Omental fat pad (tissue), 4 donors: ENCODE measurements around the gene MECP2. TPM values are rescaled to one million over a fixed set of nuclear protein-coding genes. Genes with fewer than 3 reads are reported as not detected.

Experiments used
- ATAC-seq: fragments of 150-250 bp; one replicate; pipeline ENCODE4 v1.9.1; 2016; ENCODE audit warnings: mild to moderate bottlenecking, moderate library complexity; ENCODE audit not compliant: low FRiP score
- DNase-seq: peaks from one replicate; pipeline ENCODE4 v3.0.0-alpha.2; 2019; ENCODE audit warnings: low spot score
- CTCF ChIP-seq, 3 donors: fragments of 450-650 bp; IDR thresholded peaks; one replicate each; pipeline ENCODE4 v1.5.1; 2016 to 2017; ENCODE audit warnings: antibody characterized with exemption in 3 of 3, mild to moderate bottlenecking in 3 of 3, moderate library complexity in 2 of 3
- total RNA-seq, 4 donors: library from RNA; depleted of rRNA; stranded (reverse); fragments of >200 nt; gene quantifications; one replicate each; pipeline ENCODE4 v1.1.0, GENCODE V29; 2016

Gene MECP2
- total RNA-seq, 4 donors from 2014 or later = 48.8 to 66.7 (median 56.0) TPM

DNA sequence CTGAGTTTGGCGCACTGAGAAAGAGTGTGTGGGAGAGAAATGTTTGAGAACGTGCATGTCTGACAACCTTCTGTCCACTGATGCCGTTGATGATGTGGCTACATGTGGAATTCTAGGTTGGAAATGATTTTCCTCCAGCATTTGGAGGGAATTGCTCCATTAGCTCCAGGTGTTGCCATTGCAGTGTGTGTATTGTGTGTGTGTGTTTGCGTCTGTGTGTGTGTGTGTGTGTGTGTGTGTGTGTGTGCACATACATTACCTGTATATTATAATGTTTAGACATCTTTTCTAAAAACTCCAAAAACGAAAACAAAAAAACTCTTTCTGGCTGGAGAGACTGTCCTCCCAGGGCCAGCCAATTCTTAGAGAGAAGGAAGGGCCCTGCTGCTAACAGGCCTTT lies 18.2 kb upstream of the MECP2 start:
- DNase-seq = no peak
- TF ChIP-seq CTCF (IDR thresholded peaks at IDR 0.05) = no peak
- ATAC-seq = no peak

- no peak for TF ChIP-seq CTCF (IDR thresholded peaks at IDR 0.05)
- ATAC-seq (no peak), DNase-seq (no peak)
Observed at GRCh38 chrX:154115071-154115470, 17.6 kb upstream of the MECP2 start.

- no peak for TF ChIP-seq CTCF (IDR thresholded peaks at IDR 0.05)
- DNase-seq (no peak), ATAC-seq (no peak)
Observed at GRCh38 chrX:154114652-154115051, 17.1 kb upstream of the MECP2 start.

GRCh38 chrX:154113729-154114128 lies 16.2 kb upstream of the MECP2 start:
- no peak for DNase-seq
- no peak for TF ChIP-seq CTCF (IDR thresholded peaks at IDR 0.05)
- ATAC-seq = no peak

- no peak for TF ChIP-seq CTCF (IDR thresholded peaks at IDR 0.05)
- DNase-seq = no peak
- ATAC-seq = no peak
Observed at GRCh38 chrX:154098551-154098950, 1.0 kb upstream of the MECP2 start.

- peak; percentile 34 for DNase-seq
- no peak for TF ChIP-seq CTCF (IDR thresholded peaks at IDR 0.05)
- ATAC-seq = peak; percentile 50
Observed at GRCh38 chrX:154097003-154097588, 421 bp downstream of the MECP2 start.

DNA sequence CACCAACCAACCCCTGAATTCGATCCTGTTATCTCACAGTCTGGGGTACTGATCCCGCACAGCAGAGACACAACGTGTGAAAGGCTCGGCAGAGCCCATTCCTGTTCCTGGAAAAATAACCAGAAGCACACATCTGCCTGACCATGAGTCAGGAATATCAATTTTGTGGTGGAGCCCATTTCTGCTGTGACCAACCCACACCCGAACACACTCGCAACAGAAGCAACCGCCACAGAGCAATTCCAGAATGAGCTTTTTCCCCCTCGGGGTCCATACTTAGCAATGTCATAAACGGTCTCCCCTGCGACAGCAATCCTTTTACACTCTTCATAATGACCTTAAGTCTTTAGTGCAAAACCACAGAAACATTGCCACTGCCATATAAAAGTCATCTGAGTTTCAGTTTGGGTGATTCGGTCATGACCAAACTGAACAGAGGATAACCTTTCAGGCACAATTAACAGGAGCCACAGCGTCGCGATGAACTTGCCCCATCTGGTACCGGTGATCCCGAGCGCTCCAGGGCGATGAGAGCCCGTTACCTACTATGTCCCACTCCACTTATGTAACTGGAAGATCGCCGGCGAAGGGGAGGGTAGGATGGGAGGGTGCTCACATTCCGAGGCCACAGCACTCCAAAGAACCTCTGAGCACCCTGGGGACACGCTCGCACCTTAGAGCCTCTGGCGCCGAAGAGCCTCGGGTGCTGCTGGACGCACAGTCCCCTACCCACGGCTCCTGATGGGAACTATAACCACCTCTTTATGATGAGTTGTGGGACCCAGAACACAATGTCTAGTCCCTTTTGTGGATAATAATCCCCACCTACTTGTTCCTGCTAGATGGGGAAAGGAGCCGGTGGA lies 1.1 kb downstream of the MECP2 start:
- DNase-seq = no peak
- TF ChIP-seq CTCF (IDR thresholded peaks at IDR 0.05) = no peak
- ATAC-seq = no peak
